ENCODE measurements around the gene SYNGR1. TPM values are rescaled to one million over a fixed set of nuclear protein-coding genes. Genes with fewer than 3 reads are reported as not detected.

SYNGR1 gene
- total RNA-seq, 8 experiments from 2014 or later, result 7.7 to 26.6 (median 18.5) TPM

- H3K4me3 ChIP-seq, result no peak overlapping the region
- no peaks in the 10 kb centered on the region for H3K4me1 ChIP-seq (replicated peaks in 1 of 2)
- no peak overlapping the region for H3K27ac ChIP-seq
- WGBS, 10 experiments, result 83 to 100% (median 100%) methylated on average over 1 of the region's 11 CpGs; no CpG with 5 or more reads in 6 of the 10 experiments
- in situ Hi-C loops (cut with MboI; ENCODE audit: low pct_unique_long_range_greater_than_20kb in 2 of 9, low sequenced_read_pairs in 9 of 9, unreplicated experiment in 9 of 9), result no loop called here
- ATAC-seq (replicated peaks in 6 of 8), result no peak
Observed at GRCh38 chr22:39431216-39431801, 81.5 kb downstream of the SYNGR1 start.

GRCh38 chr22:39431821-39432251, 82.0 kb downstream of the SYNGR1 start:
- ATAC-seq (replicated peaks in 6 of 8), result peak in 2 of 8 experiments; percentile 46 to 92
- Histone ChIP-seq H3K27ac (no peak overlapping the region), H3K4me3 (no peak overlapping the region), H3K4me1 (replicated peaks in 1 of 2) (no peaks in the 10 kb centered on the region)
- in situ Hi-C loops (cut with MboI; ENCODE audit: low pct_unique_long_range_greater_than_20kb in 2 of 9, low sequenced_read_pairs in 9 of 9, unreplicated experiment in 9 of 9), result no loop called here
- WGBS, 10 experiments, result 44 to 100% (median 73%) methylated on average over 2 to 3 of the region's 8 CpGs; no CpG with 5 or more reads in 6 of the 10 experiments

- Histone ChIP-seq H3K27ac (no peak overlapping the region), H3K4me1 (replicated peaks in 1 of 2) (peaks cover 0 to 1% of the 10 kb centered on the region in 2 donors)
- no peak for ATAC-seq (replicated peaks in 6 of 8)
Observed at GRCh38 chr22:39432361-39432811, 82.6 kb downstream of the SYNGR1 start.

GRCh38 chr22:39433476-39434242, 83.9 kb downstream of the SYNGR1 start:
- H3K4me1 ChIP-seq (replicated peaks in 1 of 2), result peaks cover 0 to 5% of the 10 kb centered on the region in 2 donors
- no peak for ATAC-seq (replicated peaks in 6 of 8)
- in situ Hi-C loops (cut with MboI; ENCODE audit: low pct_unique_long_range_greater_than_20kb in 2 of 9, low sequenced_read_pairs in 9 of 9, unreplicated experiment in 9 of 9), result no loop called here
- H3K4me3 ChIP-seq, result no peak overlapping the region
- 60 to 100% (median 93%) methylated on average over 1 to 6 of the region's 31 CpGs; no CpG with 5 or more reads in 5 of the 10 experiments for WGBS, 10 experiments
- H3K27ac ChIP-seq, result no peak overlapping the region

More at GRCh38 chr22:39432361-39432811, 82.6 kb downstream of the SYNGR1 start:
- 33 to 100% (median 87%) methylated on average over 1 to 4 of the region's 10 CpGs; no CpG with 5 or more reads in 4 of the 10 experiments for WGBS, 10 experiments
- in situ Hi-C loops (cut with MboI; ENCODE audit: low pct_unique_long_range_greater_than_20kb in 2 of 9, low sequenced_read_pairs in 9 of 9, unreplicated experiment in 9 of 9), result no loop called here
- no peak overlapping the region for H3K4me3 ChIP-seq

GRCh38 chr22:39434243-39434653, 84.5 kb downstream of the SYNGR1 start:
- no peak overlapping the region for H3K27ac ChIP-seq
- peaks cover 0 to 5% of the 10 kb centered on the region in 2 donors for H3K4me1 ChIP-seq (replicated peaks in 1 of 2)
- H3K4me3 ChIP-seq, result no peak overlapping the region
- in situ Hi-C loops (cut with MboI; ENCODE audit: low pct_unique_long_range_greater_than_20kb in 2 of 9, low sequenced_read_pairs in 9 of 9, unreplicated experiment in 9 of 9), result no loop called here
- 76 to 92% (median 80%) methylated on average over 2 to 10 of the region's 18 CpGs; no CpG with 5 or more reads in 4 of the 10 experiments for WGBS, 10 experiments
- ATAC-seq (replicated peaks in 6 of 8), result peak in 5 of 8 experiments; percentile 20 to 62 (median 33)

- in situ Hi-C loops (cut with MboI; ENCODE audit: low pct_unique_long_range_greater_than_20kb in 2 of 9, low sequenced_read_pairs in 9 of 9, unreplicated experiment in 9 of 9), result no loop called here
- Histone ChIP-seq H3K27ac (no peak overlapping the region), H3K4me3 (no peak overlapping the region), H3K4me1 (replicated peaks in 1 of 2) (peaks cover 0 to 5% of the 10 kb centered on the region in 2 donors)
- 0 to 100% (median 92%) methylated on average over 1 to 3 of the region's 6 CpGs; no CpG with 5 or more reads in 6 of the 10 experiments for WGBS, 10 experiments
- peak in 1 of 8 experiments; percentile 4 for ATAC-seq (replicated peaks in 6 of 8)
Observed at GRCh38 chr22:39434721-39435120, 84.9 kb downstream of the SYNGR1 start.

Other genes with a start within 250 kb of the SYNGR1 start
- gene CBX7, start 197.3 kb upstream of the SYNGR1 start, total RNA-seq, result 1 to 10 TPM; 2.6 to 8.9 (median 4.8) TPM
- gene PDGFB, start 105.0 kb upstream of the SYNGR1 start, total RNA-seq, result 1 to 10 TPM in 2 of 8 experiments, under 1 TPM in 5, not detected in 1; 0.24 to 6.7 (median 0.43) TPM
- gene RPL3, start 30.4 kb upstream of the SYNGR1 start, total RNA-seq, result 1,000 to 10,000 TPM; 1,236 to 3,241 (median 1,964) TPM
- 10 to 100 TPM in 7 of 8 experiments, 1 to 10 TPM in 1; 9.3 to 25.6 (median 15.8) TPM for gene TAB1, start 49.8 kb downstream of the SYNGR1 start, total RNA-seq
- gene MGAT3, start 107.0 kb downstream of the SYNGR1 start, total RNA-seq, result 10 to 100 TPM; 17.5 to 28.6 (median 20.4) TPM
- gene MIEF1, start 152.3 kb downstream of the SYNGR1 start, total RNA-seq, result 10 to 100 TPM; 20.9 to 38.8 (median 29.2) TPM
- gene ATF4, start 170.6 kb downstream of the SYNGR1 start, total RNA-seq, result 100 to 1,000 TPM; 351 to 694 (median 479) TPM
- gene RPS19BP1, start 182.8 kb downstream of the SYNGR1 start, total RNA-seq, result 100 to 1,000 TPM in 1 of 8 experiments, 10 to 100 TPM in 7; 69.1 to 114 (median 89.9) TPM
- gene CACNA1I, start 220.8 kb downstream of the SYNGR1 start, total RNA-seq, result under 1 TPM; 0.09 to 1.00 (median 0.24) TPM

All from motor neuron (in vitro differentiated cells).